ENCODE data around the gene GRAP2.
A peak's percentile ranks its signal among the peaks of the same experiment; 100 is the strongest.

GRAP2 gene

DNA sequence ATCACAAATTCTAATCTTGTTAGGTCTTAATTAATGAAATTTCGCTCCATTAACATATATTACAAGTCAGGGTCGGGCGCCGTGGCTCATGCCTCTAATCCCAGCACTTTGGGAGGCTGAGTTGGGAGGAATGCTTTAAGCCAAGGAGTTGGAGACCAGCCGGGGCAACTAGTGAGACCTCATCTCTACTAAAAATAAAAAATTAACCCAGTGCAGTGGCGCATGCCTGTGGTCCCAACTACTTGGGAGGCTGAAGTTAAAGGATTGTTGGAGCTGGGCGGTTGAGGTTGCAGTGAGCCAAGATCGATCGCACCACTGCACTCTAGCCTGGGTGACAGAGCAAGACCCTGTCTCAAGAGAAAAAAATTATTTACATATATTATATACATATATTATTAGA is 61.2 kb downstream of the GRAP2 start:
- no peak for DNase-seq

DNA sequence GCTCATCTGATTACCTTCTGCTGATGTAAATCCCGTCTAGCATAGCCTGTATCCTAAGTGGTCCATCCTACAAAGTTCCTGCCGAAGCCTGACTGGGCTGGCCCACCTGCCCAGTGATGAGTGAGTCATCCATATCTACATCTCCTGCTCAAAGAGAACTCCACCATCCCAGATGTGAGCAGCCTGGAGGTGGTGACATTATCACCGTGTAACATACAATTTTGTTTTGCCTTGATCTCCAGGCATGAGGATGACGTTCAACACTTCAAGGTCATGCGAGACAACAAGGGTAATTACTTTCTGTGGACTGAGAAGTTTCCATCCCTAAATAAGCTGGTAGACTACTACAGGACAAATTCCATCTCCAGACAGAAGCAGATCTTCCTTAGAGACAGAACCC is 64.9 kb downstream of the GRAP2 start:
- no peak for DNase-seq

DNA sequence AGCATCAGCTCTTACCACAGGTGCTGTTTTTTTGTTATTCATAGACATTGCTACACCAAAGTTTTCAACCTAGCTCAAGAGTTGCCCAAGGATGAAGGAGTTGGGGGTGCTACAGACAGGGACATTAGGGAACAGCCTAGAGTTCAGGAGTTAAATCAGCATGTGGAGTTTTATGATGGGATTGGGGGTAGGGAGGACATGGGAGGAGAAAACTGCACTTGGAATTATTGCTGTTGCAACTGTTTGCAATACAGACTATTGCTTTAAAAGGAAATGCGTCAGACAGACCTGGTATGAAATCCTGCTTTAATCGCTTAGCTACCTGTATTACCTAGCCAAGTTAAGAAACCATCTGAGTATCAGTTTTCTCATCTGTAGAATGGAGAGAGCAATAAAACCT is 65.6 kb downstream of the GRAP2 start:
- DNase-seq = no peak

DNA sequence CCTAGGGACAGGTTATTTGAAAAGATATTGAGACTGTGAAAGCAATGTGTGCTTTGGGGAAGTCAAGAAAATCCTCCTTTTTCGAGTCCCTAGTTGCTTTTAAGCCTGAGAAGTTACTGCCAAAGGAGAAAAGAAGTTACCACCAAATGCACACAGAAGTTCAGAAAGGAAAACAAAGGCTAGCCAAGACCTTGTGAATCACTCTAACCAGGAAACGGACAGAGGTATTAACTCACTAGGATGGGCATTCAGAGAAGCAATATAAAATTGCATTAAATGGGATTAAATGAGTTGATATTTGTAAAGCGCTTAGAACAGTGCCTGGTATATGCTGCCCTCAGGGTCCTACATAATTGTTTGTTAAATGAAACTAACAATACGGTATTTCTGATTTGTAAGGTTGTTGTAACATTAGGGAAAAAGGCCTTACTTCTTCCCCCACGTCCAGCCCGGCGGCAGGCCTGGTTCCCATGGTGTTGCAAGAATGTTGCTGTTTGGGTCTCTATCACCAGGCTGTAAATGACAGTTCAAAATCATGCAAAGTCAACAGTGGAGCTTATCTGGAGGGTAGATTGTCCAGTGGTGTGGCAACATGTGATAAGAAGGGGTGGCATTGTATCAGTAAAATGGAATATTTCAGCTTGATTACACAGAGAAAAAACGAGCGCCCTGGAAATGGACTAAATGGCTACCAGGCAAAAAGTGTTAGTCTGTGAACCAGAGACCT is 66.4 kb downstream of the GRAP2 start:
- no peak for DNase-seq

DNA sequence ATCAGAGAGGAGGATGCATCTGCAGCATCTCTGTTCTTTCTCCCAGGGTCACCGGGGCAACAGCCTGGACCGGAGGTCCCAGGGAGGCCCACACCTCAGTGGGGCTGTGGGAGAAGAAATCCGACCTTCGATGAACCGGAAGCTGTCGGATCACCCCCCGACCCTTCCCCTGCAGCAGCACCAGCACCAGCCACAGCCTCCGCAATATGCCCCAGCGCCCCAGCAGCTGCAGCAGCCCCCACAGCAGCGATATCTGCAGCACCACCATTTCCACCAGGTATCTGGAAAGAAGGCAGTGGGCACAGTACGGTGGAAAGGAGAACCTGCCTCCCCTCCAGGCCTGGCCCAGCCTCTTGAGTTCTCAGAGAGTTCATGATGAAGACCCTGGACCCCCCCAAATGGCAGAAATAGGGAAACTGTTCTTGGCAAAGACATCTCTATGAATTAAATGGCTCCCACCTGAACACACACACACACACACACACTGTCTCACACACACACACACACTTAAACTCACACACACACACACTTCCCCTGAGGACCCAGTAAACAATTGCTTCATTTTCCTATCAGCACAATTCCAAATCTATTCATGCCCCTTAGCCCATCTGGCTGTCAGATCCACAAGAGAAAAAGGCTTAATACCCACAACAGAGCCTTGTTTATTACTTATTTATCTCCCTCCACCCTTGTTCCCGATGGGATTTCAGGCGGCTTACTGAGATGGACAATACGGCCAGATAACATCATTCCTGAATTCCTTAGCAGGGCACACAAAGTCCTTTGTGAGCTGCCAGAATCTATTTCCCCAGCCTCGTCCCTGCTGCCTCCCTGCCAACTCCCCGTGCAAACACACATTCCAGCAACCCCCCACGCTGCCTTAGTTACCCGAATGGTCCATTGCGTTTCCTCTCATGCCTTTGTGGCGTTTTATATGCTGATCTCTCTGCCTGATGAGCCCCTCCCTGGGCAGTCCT is 67.4 kb downstream of the GRAP2 start:
- peak in 5 of 51 donors; percentile 6 to 24 (median 13) for DNase-seq

DNA sequence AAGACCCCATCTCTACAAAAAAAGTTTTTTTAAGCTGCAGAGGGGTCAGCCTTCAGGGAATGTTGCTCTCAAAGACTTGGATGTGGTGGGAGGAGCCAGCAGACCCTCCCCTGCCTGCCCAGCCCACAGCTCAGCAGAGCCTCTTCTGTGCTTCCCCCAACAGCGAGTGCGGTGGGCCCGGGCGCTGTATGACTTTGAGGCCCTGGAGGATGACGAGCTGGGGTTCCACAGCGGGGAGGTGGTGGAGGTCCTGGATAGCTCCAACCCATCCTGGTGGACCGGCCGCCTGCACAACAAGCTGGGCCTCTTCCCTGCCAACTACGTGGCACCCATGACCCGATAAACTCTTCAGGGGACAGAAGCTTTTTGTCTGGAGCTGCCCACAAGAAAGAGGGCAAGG is 69.9 kb downstream of the GRAP2 start:
- DNase-seq = no peak

DNA sequence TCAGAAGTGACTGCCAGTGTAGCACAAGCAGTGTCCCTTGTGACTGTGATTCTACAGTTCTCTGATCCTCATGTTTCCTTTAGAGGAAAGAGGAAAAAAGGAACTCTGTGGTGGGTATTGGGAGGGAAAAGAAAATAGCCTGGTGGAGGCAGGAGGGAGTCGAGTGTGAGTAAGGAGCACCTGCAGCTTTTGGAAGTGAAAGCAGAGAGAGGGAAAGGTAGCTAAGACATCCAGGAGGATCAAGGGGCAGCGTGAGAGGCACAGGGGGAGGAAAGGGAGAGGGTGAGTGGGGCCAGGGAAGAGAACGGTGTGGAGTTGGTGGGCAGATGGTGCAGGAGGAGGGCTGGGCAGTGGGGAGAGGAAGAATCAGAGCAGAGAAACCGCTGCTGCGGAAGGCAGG is 71.8 kb downstream of the GRAP2 start:
- DNase-seq = no peak

DNA sequence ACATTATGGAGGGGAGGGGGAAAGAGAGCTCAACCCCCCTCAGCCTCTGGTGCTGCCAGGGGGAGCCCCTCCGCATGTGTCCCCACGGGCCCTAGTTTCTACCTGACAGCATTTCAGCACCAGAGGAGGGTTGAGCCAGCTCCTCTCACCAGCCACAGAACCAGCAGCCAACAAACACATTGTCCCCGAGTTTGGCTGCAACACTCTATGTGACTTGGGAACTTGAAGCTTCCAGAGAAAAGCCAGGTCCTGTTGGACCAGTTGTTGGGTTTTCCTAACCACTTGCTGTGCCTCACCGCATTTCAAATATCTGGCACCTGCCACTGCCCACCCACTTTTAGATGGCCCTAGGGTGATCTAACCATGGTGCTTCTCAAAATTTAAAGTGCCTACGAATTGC is 72.8 kb downstream of the GRAP2 start:
- DNase-seq = no peak

DNA sequence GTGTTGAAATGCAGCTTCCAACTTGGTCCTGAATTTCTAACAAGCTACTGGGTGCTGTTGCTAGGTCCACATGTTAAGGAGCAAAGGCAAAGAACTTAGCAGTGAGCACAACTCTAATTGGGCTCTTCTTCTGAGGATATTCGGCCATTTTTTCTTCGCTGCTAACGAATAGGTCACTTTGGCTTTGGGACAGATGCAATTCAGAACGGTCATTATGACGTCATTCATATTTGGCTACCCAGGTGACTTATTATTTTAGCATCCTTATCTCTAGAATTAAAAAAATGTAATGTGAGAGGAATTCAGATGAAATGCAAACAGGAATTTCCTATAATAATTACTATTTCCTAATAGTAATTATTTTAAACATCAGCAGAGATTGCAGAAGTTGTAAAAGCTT is 73.2 kb downstream of the GRAP2 start:
- DNase-seq = no peak

DNA sequence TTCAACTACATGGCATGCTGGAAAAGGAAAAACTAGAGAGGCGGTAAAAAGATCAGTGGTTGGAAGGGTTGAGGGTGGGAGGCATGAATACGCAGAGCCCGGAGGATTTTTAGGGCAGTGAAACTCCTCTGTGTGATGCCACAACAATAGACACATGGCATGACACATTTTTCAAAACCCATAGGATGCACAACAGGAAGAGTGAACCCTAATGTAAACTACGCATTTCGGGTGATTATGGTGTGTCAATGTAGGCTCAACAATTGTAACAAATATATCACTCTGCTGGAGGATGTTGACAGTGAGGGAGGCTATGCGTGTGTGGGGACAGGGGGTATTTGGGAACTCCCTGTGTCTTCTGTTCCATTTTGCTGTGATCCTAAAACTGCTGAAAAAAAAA is 78.2 kb downstream of the GRAP2 start:
- DNase-seq = no peak

DNA sequence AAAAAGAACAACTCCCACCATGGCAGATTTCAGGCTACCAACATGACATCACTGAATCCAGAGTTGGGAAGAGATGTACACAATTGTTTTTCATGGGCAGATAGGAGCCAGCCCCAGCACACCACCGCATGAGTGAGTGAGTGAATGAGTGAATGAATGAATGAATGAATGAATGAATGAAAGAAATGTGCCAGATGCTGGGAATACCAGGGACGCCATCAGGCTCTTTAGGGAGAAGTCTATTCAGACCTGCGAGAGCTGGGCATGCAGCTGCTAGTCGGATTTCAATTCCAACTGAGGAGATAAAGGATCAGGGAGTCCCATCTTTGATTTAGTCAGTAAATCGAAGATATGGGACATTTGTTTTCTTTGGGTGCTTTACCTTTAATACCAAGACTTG is 78.6 kb downstream of the GRAP2 start:
- DNase-seq = no peak

DNA sequence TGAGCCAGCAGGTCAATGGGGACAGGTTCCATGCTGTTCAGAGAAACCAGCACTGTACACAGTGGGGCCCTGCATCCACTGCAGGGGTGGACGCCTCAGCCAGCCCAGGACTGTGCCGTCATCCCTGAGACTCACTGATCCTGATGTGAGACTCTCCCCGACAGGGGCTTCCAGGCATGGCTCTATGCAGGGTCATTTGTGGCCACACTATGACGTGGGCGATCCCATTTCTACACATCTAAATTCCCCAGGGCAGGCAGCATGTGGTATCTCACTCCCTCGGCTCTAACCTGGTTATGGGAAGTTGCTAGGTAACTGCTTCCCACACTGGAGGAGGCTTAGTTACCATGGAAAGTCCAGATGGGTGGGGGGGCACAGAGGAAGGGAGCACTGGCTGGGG is 79.7 kb downstream of the GRAP2 start:
- DNase-seq = peak in 4 of 51 donors; percentile 4 to 17 (median 9)

DNA sequence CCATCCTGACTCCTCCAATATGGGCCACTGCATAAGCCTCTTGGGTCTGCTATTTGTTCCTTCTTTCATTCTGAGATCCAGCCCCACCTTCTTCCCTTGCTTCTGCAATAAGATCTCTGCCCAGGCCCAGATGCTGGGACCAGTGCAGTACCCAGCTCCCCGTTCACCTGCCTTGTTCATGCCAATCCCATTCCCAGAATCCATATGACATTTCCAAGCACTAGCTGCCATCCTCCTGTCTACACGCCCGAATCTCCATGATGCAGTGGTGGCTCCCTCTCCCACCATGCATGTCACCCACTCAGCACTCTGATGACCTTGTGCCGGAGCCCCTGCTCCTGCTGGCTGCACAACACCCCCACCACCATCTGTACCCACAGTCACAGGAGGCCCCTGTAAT is 82.5 kb downstream of the GRAP2 start:
- DNase-seq = no peak

DNA sequence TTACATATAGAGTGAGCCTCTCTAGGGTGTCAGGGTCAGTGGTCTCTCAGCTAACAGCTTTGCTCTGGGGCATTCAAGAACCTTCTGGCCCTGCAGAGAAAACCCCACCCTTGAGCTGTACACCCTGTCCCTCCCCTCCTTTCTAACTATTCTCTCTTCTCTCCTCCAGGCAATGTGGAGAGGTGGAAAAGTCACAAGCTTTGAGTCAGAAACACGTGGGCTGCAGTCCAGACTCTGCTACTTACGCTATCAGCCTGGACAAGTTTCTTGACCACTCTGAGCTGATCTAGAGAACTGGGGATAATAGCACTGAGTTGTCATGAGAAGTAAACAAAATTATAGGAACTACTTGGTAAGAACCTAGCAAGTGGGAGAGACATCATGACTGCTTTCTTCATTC is 83.1 kb downstream of the GRAP2 start:
- DNase-seq = no peak

DNA sequence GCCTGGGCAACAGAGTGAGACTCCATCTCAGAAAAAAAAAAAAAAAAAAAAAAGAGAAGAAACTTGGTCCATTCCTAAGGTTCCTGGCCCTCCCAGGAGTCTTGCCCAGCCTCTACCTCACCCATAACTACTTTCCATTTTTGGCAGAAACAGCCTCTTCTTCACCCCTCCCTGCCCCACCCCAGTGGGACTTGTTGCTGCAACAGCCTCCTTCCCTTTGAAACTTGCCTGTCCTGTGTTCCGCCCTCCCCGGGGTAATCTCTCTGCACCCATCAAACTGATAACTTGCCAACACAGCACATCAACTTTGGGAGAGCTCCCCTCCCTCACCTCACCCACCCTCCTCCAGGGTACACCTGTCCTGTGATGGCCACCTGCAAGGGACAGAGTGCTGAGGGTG is 83.9 kb downstream of the GRAP2 start:
- no peak for DNase-seq

DNA sequence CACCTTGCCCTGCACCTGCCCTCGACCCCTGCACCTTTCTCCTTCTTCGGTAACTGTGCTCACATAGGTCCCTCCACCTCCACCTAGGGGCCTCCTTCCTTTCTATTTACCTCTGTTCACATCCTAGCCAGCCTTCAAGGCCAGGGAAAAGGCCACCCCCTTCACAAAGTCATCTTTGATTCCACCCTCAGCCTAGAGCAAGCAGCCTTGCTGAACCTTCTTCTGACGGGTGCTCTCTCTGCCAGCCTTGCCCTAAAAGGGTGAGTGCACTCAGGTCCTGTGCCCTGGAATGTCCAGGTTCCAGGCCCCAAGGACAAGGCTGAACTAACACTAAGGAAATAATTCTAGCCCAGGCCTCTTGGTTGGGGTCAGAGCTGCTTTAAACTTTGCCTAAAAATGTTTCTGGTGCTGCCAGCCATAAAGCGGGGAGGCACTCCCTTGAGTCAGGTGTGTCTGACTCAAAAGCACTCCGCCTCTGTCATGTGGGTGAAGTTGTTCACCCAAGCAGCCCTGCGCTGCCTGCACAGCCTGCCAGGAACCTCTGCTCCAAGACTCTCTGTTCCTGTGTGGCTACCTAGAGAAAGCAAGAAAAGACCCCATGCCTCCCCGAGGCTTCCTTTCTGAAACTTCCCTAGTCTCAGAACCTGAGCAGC is 84.6 kb downstream of the GRAP2 start:
- DNase-seq = peak in 2 of 51 donors; percentile 44 to 48

DNA sequence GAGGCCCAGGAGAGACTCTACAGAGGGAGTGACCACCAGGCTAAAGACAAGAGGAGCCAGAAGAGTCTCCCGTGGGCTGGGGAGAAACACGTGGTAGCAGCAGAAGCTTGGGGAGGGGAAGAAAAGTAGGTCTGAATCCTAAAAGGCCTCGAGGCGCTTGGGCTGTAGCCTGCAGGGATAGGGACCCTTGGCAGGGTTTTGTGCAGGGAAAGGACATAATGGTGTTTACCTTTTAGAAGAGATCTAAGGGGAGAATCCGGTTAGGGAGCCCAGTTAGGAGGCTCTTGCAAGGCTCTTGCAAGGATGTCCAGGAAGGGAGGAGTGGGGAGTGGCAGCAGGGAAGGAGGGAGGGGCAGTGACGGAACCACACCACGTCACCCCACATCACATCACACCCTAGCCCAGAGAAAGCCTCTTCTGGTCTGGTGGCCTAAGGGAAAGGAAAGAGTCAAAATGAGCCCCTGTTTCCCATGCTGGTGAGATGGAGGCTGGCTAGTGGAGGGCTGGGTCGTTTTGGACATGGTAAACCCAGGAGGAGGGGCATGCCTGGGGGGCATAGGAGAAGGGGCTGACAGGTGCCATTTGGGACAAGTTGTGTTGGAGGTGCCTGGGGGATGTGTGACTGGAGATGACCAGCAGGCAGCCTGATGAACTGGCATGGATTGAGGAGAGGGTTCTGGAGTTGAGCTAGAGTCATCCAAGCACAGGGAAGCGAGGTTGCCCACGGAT is 87.7 kb downstream of the GRAP2 start:
- no peak for DNase-seq

DNA sequence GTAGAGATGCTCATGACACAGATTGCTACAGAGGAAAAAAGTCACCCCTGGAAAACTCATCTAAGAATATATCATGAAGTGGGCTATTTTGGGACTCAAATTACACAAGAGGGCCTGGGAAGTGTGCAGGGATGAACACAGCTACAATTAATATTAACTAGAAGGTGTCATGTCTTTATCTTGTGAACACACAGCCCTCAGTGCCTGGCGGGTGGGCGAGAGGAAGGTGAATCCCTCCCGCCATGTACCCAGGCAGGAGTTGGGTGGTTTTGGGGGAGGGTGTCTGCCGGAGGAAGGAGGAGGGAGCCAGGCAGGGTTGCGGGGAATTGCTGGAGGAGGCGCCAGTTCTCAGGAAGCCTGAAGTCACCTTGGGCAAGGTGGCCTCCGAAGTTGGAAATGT is 88.7 kb downstream of the GRAP2 start:
- no peak for DNase-seq

DNA sequence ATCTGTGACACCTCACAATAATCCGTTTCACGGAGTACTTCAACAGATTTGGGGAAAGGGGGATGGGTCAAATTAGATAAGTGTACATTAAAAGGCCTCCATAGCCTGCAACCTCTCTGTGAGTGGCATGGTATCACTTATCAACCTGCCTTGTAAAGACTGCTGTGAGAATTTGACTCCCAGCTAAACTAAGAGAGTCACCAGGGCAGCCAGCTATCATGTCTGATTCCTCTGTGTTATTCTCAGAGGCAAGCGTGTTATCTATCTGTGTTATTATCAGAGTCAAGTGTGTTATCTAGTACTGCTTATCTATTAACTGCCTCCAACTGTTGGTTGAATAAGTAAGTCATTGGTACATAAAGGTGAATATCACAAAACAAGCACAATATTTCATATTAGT is 89.8 kb downstream of the GRAP2 start:
- DNase-seq = no peak

DNA sequence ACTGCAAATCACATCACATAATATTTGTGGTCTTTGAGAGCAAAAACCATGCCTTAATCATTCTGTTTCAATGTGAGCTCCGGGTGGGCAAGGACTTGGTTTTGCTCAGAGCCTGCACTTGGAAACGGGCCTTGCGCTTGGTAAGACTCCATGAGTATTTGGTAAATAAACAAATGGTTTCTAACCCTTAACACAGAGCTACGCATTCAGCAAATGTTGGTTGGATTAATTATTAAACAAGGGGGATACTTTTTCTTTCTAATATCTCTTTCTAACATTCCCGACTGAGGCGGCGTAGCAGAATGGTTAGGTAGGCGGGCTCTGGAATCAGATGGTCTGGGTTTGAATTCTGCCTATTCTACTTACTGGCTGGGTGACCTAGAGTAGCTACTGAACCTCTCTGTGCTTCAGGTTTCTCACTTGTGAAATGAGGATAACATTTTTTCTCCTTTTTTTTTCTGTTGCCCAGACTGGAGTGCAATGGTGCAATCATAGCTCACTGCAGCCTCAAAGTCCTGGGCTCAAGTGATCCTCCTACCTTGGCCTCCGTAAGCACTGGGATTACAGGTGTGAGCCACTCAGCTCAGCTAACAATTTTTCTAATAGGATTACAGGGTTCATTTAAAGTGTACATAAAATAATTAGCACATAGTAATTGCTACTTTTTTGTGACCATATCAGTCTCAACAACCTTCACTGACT is 90.4 kb downstream of the GRAP2 start:
- no peak for DNase-seq

Measured in hypothalamus (tissue), 51 donors.